Breast epithelium (tissue), 3 donors: Measurements from ENCODE around the gene MFAP5.

Experiments
- CTCF ChIP-seq, 3 donors: fragments of 450-650 bp; IDR thresholded peaks; one replicate each; pipeline ENCODE4 v1.5.1; 2016 to 2017; ENCODE audit warnings: antibody characterized with exemption in 3 of 3, mild to moderate bottlenecking in 3 of 3, moderate library complexity in 3 of 3
- POLR2A ChIP-seq: fragments of 450-650 bp; IDR thresholded peaks from one replicate; pipeline ENCODE4 v1.6.1; 2016; ENCODE audit warnings: antibody characterized with exemption, mild to moderate bottlenecking, moderate library complexity
- POLR2AphosphoS5 ChIP-seq, 3 donors: sonication (generic); formaldehyde crosslinking; IDR thresholded peaks; one replicate each; pipeline ENCODE4 v1.6.1; 2017; ENCODE audit warnings: antibody characterized with exemption in 3 of 3

DNA sequence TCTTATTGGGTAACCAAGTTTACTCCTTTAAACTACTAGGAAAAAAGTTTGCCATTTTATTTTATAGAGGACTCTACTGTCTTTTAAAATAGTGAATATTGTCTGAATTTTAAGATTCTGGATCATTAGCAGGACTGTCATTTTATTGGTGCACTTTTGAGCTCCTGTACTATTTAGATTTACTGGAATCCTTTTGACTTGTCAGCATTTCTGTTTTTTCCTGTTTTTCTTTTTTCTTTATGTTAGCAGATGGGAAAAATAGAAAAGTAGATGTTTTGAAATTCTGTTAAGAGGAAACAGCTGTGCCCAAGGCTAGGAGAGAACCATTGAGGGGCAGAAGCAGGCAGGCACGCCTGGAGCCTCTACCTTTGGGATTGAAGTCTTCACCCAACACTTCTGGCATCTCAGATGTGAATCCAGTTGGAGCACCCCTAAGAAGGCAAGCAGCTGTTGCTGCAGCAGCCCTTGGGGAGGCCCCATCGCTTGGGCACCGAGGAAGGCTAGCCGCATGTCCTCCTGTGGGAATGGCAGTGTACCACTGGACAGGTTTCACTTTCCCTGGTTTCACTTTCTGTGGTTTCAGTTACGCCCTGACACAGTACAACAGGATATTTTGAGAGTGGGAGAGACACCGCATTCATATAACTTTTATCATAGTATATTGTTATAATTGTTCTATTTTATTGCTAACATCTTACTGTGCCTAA, 46.7 kb upstream of the MFAP5 start:
- no peak for TF ChIP-seq CTCF (IDR thresholded peaks at IDR 0.05)
- no peak for TF ChIP-seq POLR2A
- no peak for TF ChIP-seq POLR2AphosphoS5 (IDR thresholded peaks at IDR 0.05)
